ENCODE results near the gene ATG101. TPM values are rescaled to one million over a fixed set of nuclear protein-coding genes. Genes with fewer than 3 reads are reported as not detected.
A peak's percentile ranks its signal among the peaks of the same experiment; 100 is the strongest.

ATG101 gene
- total RNA-seq, 2 donors from 2014 or later: 26.8 to 36.9 TPM

DNA sequence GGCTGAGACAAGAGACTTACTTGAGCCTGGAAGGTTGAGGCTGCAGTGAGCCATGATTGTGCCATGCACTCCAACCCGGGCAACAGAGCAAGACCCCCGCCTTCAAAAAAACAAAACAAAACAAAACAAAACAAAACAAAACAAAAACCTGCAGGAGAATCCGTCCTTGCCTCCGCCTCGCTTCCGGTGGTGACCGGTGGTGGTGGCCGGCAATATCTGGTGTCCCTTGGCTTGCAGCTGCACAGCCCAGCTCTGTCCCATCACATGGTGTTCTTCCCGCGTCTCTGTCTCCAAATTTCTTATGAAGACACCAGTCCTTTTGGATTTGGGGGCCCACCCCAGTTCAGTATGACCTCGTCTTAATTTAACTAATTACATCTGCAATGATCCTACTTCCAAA lies 19.7 kb downstream of the ATG101 start:
- no peak overlapping the region for H3K27ac ChIP-seq
- peak; percentile 32 for DNase-seq (ENCODE audit: low spot score)
- no peak overlapping the region for H3K4me3 ChIP-seq
- TF ChIP-seq, protein P1, sequence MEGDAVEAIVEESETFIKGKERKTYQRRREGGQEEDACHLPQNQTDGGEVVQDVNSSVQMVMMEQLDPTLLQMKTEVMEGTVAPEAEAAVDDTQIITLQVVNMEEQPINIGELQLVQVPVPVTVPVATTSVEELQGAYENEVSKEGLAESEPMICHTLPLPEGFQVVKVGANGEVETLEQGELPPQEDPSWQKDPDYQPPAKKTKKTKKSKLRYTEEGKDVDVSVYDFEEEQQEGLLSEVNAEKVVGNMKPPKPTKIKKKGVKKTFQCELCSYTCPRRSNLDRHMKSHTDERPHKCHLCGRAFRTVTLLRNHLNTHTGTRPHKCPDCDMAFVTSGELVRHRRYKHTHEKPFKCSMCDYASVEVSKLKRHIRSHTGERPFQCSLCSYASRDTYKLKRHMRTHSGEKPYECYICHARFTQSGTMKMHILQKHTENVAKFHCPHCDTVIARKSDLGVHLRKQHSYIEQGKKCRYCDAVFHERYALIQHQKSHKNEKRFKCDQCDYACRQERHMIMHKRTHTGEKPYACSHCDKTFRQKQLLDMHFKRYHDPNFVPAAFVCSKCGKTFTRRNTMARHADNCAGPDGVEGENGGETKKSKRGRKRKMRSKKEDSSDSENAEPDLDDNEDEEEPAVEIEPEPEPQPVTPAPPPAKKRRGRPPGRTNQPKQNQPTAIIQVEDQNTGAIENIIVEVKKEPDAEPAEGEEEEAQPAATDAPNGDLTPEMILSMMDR (IDR thresholded peaks at IDR 0.05): no peak
- no peaks in the 10 kb centered on the region for H3K9me3 ChIP-seq
- H3K4me1 ChIP-seq: no peaks in the 10 kb centered on the region
- no peaks in the 10 kb centered on the region for H3K36me3 ChIP-seq
- H3K27me3 ChIP-seq: no peaks in the 10 kb centered on the region

DNA sequence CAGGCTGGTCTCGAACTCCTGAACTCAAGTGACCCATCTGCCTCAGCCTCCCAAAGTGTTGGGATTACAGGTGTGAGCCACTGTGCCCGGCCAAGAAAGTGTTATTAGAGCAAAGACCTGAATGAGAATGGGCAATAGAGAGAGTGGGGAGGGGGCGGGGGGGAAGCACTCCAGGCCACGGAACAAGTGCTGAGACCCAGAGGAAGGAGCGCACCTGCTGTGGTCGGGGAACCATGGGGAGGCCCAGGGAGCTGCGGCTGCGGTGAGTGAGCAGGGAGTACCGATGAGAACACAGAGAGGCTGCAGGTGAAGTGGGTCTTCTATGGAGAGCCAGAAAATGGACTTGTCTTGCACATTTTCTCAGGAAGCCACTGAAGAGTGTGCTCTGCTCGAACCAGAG lies 20.5 kb downstream of the ATG101 start:
- Histone ChIP-seq H3K4me3 (no peak overlapping the region), H3K27ac (no peak overlapping the region), H3K4me1 (no peaks in the 10 kb centered on the region), H3K9me3 (no peaks in the 10 kb centered on the region), H3K27me3 (no peaks in the 10 kb centered on the region), H3K36me3 (no peaks in the 10 kb centered on the region)
- DNase-seq (ENCODE audit: low spot score): peak; percentile 23
- TF ChIP-seq, protein P1 (IDR thresholded peaks at IDR 0.05): no peak

DNA sequence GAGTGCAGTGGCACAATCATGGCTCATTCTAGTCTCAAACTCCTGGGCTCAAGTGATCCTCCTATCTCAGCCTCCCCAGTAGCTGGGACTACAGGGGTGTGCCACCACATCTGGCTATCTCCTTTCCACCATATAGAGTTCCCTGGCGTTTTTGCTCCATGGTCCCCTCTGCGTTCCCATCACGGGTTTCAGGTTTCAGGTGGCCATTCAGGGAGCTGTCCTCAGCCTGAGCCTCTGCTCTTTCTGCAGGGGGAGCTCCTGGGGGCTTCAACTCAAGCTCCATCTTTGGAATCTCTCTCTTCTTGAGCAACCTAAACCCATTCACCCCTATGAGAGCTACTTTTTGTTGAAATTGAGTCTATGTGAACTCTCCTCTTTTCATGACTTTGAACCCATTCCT lies 21.3 kb downstream of the ATG101 start:
- H3K4me1 ChIP-seq: no peaks in the 10 kb centered on the region
- TF ChIP-seq, protein P1 (IDR thresholded peaks at IDR 0.05): no peak
- no peak overlapping the region for H3K4me3 ChIP-seq
- DNase-seq (ENCODE audit: low spot score): no peak
- H3K36me3 ChIP-seq: no peaks in the 10 kb centered on the region
- H3K9me3 ChIP-seq: no peaks in the 10 kb centered on the region
- H3K27ac ChIP-seq: no peak overlapping the region
- no peaks in the 10 kb centered on the region for H3K27me3 ChIP-seq

DNA sequence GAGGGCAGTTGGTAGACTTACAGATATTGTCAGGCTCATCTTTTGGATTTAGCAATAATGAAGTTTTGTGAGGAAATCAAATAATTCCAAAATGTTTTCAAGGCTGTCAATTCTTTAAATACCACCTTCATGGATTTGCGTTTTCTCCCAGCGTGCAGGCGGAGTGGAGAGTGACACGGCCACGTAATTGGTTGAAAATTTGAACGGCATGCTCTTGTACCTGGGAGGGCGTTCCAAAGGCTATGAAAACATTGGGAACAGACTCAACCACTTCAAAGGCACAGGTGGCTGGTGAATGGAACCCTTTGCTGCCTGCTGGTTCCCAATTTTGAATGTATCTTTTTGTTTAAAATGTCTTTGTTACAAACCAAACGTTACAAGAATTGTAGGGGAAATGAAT lies 22.1 kb downstream of the ATG101 start:
- Histone ChIP-seq H3K4me1 (no peaks in the 10 kb centered on the region), H3K9me3 (no peaks in the 10 kb centered on the region), H3K4me3 (no peak overlapping the region), H3K36me3 (no peaks in the 10 kb centered on the region), H3K27ac (no peak overlapping the region), H3K27me3 (no peaks in the 10 kb centered on the region)
- peak; percentile 13 for DNase-seq (ENCODE audit: low spot score)
- TF ChIP-seq, protein P1 (IDR thresholded peaks at IDR 0.05): no peak

DNA sequence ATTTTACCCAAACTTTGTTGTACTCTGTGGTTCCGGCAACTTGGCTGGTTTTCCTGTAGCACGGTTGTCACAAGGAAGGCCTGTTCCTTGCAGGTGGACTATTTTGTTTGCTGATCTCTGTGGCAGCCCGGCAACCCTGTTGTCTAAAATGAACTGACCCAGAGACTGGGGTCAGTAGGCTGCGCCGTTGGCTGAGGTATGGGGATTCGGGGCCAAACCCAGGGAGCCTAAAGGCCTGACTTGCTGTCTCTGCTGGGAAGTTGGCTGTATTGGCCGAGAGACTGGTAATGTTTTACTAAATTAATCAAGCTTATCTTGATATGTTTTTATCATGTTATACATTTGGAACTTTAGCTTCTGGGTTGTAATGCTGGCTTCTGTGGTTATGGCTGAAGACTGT lies 23.6 kb downstream of the ATG101 start:
- Histone ChIP-seq H3K4me3 (no peak overlapping the region), H3K27me3 (no peaks in the 10 kb centered on the region), H3K4me1 (no peaks in the 10 kb centered on the region), H3K27ac (no peak overlapping the region), H3K36me3 (no peaks in the 10 kb centered on the region), H3K9me3 (no peaks in the 10 kb centered on the region)
- DNase-seq (ENCODE audit: low spot score): peak; percentile 28
- TF ChIP-seq, protein P1 (IDR thresholded peaks at IDR 0.05): no peak

DNA sequence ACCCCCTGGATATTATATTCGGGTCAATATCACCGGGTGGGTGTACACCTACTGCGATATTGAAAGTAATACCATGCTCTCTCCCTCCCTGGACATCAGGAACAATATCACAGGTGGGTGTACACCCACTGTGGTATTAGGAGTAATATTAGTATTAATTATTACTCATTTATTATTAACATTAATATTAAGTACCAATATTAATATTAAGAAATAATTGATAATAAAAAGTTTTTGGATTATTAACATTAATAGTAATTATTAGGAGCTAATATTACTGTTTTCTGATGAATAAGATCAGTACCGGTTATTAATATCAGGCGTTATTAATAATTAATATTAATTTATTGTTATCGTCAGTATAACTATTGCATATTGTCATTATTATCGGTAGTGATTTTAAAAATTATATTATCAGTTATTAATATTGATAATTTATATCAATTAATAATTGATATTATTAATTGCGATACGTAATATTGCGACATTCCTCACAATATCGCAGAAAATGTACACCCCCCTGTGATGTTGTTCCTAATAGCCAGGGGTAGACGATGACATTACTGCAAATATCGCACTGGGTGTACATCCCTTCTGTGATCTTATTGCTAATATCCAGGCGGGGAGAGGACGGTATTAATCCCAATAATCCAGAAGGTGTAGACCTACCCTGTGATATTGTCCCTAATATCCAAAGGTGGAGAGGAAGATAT lies 26.7 kb downstream of the ATG101 start:
- DNase-seq (ENCODE audit: low spot score): no peak
- no peak overlapping the region for H3K27ac ChIP-seq
- no peaks in the 10 kb centered on the region for H3K9me3 ChIP-seq
- H3K36me3 ChIP-seq: no peaks in the 10 kb centered on the region
- no peaks in the 10 kb centered on the region for H3K4me1 ChIP-seq
- TF ChIP-seq, protein P1 (IDR thresholded peaks at IDR 0.05): no peak
- no peaks in the 10 kb centered on the region for H3K27me3 ChIP-seq
- H3K4me3 ChIP-seq: no peak overlapping the region
